HEK293 (cell line): ENCODE results near the gene TMEM81.
A peak's percentile ranks its signal among the peaks of the same experiment; 100 is the strongest.

Experiments
- ELK4 ChIP-seq: IDR thresholded peaks from 2 replicates; pipeline ENCODE4 v1.6.1; 2011; ENCODE audit warnings: mild to moderate bottlenecking, low read depth, low read length, borderline replicate concordance
- HOXD13 ChIP-seq: sonication (generic); formaldehyde crosslinking; IDR thresholded peaks from 2 replicates; pipeline ENCODE4 v1.8.0; 2022; ENCODE audit warnings: missing genetic modification reagents, borderline replicate concordance
- IKZF3 ChIP-seq: fragments of 450-650 bp; IDR thresholded peaks from 2 replicates; pipeline ENCODE4 v1.5.0; 2018; ENCODE audit warnings: missing biosample characterization, mild to moderate bottlenecking, missing genetic modification characterization, moderate library complexity
- INSM2 ChIP-seq: fragments of 450-650 bp; formaldehyde crosslinking; IDR thresholded peaks from 2 replicates; pipeline ENCODE4 v1.5.1; 2016; ENCODE audit warnings: missing biosample characterization, missing genetic modification characterization
- KLF7 ChIP-seq: fragments of 450-650 bp; formaldehyde crosslinking; IDR thresholded peaks from 2 replicates; pipeline ENCODE4 v1.5.1; 2016; ENCODE audit warnings: missing biosample characterization, missing genetic modification characterization, borderline replicate concordance
- PBX3 ChIP-seq: sonication (generic); formaldehyde crosslinking; IDR thresholded peaks from 2 replicates; pipeline ENCODE4 v1.8.1; 2022; ENCODE audit warnings: mild to moderate bottlenecking, moderate library complexity, missing genetic modification reagents
- REST ChIP-seq: fragments of 450-650 bp; formaldehyde crosslinking; IDR thresholded peaks from 2 replicates; pipeline ENCODE4 v1.5.1; 2016; ENCODE audit warnings: missing biosample characterization, missing genetic modification characterization
- SCRT1 ChIP-seq: fragments of 450-650 bp; formaldehyde crosslinking; IDR thresholded peaks from 2 replicates; pipeline ENCODE4 v1.5.1; 2016; ENCODE audit warnings: missing biosample characterization, missing genetic modification characterization, borderline replicate concordance
- SCRT2 ChIP-seq: fragments of 450-650 bp; formaldehyde crosslinking; IDR thresholded peaks from 2 replicates; pipeline ENCODE4 v1.5.1; 2016; ENCODE audit warnings: missing biosample characterization, missing genetic modification characterization
- ZBTB11 ChIP-seq: fragments of 450-650 bp; formaldehyde crosslinking; conservative IDR thresholded peaks from 2 replicates; pipeline ENCODE4 v1.5.1; 2016; ENCODE audit warnings: low read depth, missing biosample characterization, missing genetic modification characterization
- ZBTB26 ChIP-seq: fragments of 450-650 bp; formaldehyde crosslinking; optimal IDR thresholded peaks from 2 replicates; pipeline ENCODE3; 2016; ENCODE audit warnings: missing biosample characterization, mild to moderate bottlenecking, missing genetic modification characterization
- ZNF174 ChIP-seq: fragments of 450-650 bp; formaldehyde crosslinking; IDR thresholded peaks from 2 replicates; pipeline ENCODE4 v1.5.0; 2017; ENCODE audit warnings: missing biosample characterization, mild to moderate bottlenecking, missing genetic modification characterization
- ZNF202 ChIP-seq: fragments of 450-650 bp; formaldehyde crosslinking; IDR thresholded peaks from 2 replicates; pipeline ENCODE4 v1.5.1; 2016; ENCODE audit warnings: missing biosample characterization, missing genetic modification characterization, borderline replicate concordance
- ZNF404 ChIP-seq: fragments of 450-650 bp; formaldehyde crosslinking; IDR thresholded peaks from 2 replicates; pipeline ENCODE4 v1.5.1; 2017; ENCODE audit warnings: missing biosample characterization, missing genetic modification characterization
- ZNF548 ChIP-seq: fragments of 450-650 bp; formaldehyde crosslinking; IDR thresholded peaks from 2 replicates; pipeline ENCODE4 v1.5.1; 2016; ENCODE audit warnings: missing biosample characterization, missing genetic modification characterization
- ZNF555 ChIP-seq: fragments of 450-650 bp; formaldehyde crosslinking; conservative IDR thresholded peaks from 2 replicates; pipeline ENCODE4 v1.5.1; 2017; ENCODE audit warnings: missing biosample characterization, mild to moderate bottlenecking, missing genetic modification characterization, inconsistent platforms
- ZNF596 ChIP-seq: fragments of 450-650 bp; IDR thresholded peaks from 2 replicates; pipeline ENCODE4 v1.5.0; 2018; ENCODE audit warnings: missing biosample characterization, mild to moderate bottlenecking, missing genetic modification characterization, moderate library complexity
- ZNF785 ChIP-seq: fragments of 450-650 bp; formaldehyde crosslinking; IDR thresholded peaks from 2 replicates; pipeline ENCODE4 v1.5.1; 2016; ENCODE audit warnings: missing biosample characterization, missing genetic modification characterization
- TF ChIP-seq, protein P1 (sequence below): fragments of 450-650 bp; formaldehyde crosslinking; IDR thresholded peaks from 2 replicates; pipeline ENCODE4 v1.5.1; 2016; ENCODE audit warnings: missing biosample characterization, missing genetic modification characterization, borderline replicate concordance
- TF ChIP-seq, protein P2 (sequence below): fragments of 450-650 bp; formaldehyde crosslinking; IDR thresholded peaks from 2 replicates; pipeline ENCODE4 v1.5.1; 2017; ENCODE audit warnings: missing biosample characterization, mild to moderate bottlenecking, missing genetic modification characterization, moderate library complexity

Gene TMEM81

GRCh38 chr1:205121660-205122488 is 37.6 kb upstream of the TMEM81 start, which contains the start of gene RBBP5 (continued):
- TF ChIP-seq HOXD13 (CRISPR knock-in tag), result no peak
- no peak for TF ChIP-seq ELK4
- peak; percentile 92; the same call in 1 of the 2 replicates for TF ChIP-seq KLF7 (tag by site-specific recombination)
- peak; percentile 92 for TF ChIP-seq INSM2 (tag by site-specific recombination)
- TF ChIP-seq, protein P1, sequence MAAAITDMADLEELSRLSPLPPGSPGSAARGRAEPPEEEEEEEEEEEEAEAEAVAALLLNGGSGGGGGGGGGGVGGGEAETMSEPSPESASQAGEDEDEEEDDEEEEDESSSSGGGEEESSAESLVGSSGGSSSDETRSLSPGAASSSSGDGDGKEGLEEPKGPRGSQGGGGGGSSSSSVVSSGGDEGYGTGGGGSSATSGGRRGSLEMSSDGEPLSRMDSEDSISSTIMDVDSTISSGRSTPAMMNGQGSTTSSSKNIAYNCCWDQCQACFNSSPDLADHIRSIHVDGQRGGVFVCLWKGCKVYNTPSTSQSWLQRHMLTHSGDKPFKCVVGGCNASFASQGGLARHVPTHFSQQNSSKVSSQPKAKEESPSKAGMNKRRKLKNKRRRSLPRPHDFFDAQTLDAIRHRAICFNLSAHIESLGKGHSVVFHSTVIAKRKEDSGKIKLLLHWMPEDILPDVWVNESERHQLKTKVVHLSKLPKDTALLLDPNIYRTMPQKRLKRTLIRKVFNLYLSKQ, result peak; percentile 41; the same call in 1 of the 2 replicates
- peak; percentile 79 for TF ChIP-seq REST (tag by site-specific recombination)
- TF ChIP-seq ZNF174, result no peak
- TF ChIP-seq, protein P2, sequence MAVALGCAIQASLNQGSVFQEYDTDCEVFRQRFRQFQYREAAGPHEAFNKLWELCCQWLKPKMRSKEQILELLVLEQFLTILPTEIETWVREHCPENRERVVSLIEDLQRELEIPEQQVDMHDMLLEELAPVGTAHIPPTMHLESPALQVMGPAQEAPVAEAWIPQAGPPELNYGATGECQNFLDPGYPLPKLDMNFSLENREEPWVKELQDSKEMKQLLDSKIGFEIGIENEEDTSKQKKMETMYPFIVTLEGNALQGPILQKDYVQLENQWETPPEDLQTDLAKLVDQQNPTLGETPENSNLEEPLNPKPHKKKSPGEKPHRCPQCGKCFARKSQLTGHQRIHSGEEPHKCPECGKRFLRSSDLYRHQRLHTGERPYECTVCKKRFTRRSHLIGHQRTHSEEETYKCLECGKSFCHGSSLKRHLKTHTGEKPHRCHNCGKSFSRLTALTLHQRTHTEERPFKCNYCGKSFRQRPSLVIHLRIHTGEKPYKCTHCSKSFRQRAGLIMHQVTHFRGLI, result peak; percentile 90
- no peak for TF ChIP-seq ZNF548 (tag by site-specific recombination)
- TF ChIP-seq SCRT2, result peak; percentile 78
- TF ChIP-seq ZBTB26 (tag by site-specific recombination), result peak; percentile 75
- TF ChIP-seq ZNF404 (tag by site-specific recombination), result no peak
- no peak for TF ChIP-seq ZNF555 (tag by site-specific recombination)
- TF ChIP-seq IKZF3, result peak; percentile 94
- peak; percentile 63; the same call in 1 of the 2 replicates for TF ChIP-seq ZNF785
- no peak for TF ChIP-seq ZNF202 (tag by site-specific recombination)
- TF ChIP-seq PBX3 (CRISPR knock-in tag), result 0 out of 2 replicates have a peak, but pooled peaks have one; percentile 24
- no peak for TF ChIP-seq ZNF596 (tag by site-specific recombination)
- peak; percentile 100 for TF ChIP-seq ZBTB11 (tag by site-specific recombination)
- TF ChIP-seq SCRT1 (tag by site-specific recombination), result 0 out of 2 replicates have a peak, but pooled peaks have one; percentile 58
